ENCODE data around the gene KCNJ4.
"Not testable (repeated sequence)": the region's sequence is repeated elsewhere in the genome, so short reads cannot be mapped to it uniquely, and the experiment has no call there.

The KCNJ4 gene

DNA sequence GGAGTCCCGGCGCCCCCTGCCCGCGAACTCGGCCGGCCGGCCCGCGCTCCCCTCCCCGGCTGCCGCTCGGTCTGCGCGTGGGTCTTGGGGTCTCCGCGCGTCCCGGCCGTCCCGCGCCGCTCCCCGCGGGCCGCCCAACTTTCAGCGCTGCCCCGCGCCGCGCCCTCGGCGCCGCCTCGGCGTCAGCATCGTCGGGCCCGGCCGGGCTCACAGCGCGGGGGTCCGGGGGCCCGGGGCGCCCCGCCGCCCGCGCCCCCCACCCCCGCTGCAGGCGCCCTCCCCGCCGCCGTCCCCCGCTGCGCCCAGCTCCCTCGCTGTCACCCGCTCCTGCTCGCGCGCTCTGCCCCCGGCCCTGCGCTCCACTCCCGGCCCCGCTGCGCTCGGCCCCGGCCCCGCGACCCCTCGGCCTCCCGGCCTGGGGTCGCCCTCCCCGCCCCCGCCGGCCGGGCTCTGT is at the start of gene KCNJ4:
KCNJ4 (minus strand) TSS at position 124 of the 454 bp plus-strand sequence. CDS start 27,067 bp downstream, outside the sequence.
- DNase-seq: no peak

DNA sequence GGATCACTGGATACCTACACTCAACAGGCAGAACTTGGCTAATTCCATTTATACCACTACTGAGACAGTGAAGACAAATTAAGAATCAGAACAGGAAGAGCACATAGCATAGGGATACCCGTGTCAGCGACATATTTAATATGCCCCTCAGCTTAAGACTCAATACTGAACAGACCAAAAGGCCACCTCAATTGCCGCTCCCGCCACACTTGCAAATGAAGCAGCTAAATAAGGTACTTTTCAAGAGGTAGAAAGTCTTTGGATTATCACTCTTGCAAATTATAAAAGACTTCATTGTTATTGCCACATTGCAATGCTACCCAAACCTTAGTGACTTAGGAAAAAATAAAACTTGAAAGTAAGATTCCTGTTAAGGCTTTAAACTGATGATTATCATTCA is 48.0 kb upstream of the KCNJ4 start:
- DNase-seq: no peak

DNA sequence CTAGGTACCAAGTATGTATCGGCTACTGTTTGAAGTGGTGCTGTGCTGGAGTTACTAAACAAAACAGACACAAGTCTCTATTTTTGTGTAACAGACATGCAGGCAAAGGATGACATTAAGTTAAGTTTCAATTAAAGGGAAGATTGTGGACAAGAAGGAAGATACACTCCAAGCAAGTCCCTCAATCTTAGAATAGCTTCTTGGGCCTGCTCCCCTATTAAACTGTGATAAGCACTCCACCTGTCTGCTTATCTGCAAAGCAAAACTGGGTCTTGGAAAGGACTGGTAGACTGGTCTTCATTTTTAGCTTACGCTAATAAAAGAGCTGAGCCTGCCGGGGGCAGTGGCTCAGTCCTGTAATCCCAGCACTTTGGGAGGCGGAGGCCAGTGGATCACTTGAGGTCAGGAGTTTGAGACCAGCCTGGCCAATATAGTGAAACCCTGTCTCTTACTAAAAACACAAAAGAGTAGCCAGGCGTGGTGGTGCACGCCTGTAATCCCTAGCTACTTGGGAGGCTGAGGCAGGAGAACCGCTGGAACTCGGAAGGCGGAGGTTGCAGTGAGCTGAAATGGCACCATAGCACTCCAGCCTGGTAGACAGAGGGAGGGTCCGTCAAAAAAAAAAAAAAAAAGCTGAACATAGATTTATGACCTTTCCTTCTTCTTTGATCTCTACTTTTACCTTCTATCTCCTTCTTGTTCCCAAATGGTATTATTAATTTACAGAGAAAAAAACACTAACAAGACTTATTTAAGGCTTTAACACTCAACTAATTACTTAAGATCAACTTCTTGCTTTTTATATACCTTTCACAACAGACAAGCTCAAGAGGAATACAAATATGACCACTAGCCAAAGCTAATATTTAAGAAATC is 47.0 kb upstream of the KCNJ4 start:
- DNase-seq: no peak

DNA sequence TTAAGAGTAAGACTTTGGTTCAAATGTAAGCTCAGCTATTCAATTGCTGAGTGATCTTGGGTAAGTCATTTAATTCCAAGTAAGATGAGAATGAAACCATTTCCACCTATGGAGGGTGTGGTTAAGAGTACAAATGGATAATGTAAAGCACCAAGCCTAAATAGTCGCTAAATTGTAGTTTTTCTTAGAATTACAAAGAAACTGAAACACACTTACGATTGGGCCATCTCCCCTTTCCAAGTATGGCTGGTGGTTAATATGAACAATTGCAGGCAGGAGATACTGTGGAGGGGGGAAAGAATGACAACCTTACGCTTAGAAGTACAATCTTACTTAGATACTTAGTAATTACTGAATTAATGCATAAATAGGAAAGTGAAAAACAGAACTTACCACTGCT is 42.9 kb upstream of the KCNJ4 start:
- DNase-seq: no peak

DNA sequence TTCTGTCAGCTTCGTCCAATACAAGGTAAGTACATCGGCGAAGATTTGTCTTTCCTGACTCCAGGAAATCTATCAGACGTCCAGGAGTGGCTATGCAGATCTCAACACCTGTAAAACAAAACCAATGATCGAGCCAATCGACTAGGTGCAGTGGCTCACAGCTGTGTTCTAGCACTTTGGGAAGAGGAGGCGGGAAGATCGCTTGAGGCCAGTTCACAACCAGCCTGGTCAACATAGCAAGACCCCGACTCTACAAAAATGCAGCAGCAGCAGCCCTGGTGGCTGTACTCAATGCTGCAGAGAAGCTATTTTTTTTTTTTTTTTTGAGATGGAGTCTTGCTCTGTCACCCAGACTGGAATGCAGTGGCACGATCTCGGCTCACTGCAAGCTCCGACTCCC is 39.9 kb upstream of the KCNJ4 start:
- no peak for DNase-seq

DNA sequence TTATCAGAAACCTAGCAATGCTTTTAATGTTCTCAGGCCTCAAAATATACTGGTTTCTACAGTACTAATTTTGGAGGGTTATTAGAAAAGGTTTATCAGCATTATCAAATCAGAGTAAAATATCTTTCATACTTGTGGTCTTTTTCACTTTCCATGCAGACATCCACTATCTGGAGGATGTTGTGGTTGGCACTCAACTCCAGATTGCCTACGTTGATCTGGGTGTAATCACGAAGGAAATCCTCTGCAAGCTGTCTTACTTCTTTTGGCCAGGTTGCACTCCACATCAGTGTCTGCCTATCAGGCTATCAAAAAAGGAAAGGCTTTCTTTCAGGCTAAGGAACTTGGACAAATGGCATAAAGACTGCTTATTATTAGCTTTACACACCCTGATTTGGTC is 39.5 kb upstream of the KCNJ4 start:
- DNase-seq: peak; percentile 55

DNA sequence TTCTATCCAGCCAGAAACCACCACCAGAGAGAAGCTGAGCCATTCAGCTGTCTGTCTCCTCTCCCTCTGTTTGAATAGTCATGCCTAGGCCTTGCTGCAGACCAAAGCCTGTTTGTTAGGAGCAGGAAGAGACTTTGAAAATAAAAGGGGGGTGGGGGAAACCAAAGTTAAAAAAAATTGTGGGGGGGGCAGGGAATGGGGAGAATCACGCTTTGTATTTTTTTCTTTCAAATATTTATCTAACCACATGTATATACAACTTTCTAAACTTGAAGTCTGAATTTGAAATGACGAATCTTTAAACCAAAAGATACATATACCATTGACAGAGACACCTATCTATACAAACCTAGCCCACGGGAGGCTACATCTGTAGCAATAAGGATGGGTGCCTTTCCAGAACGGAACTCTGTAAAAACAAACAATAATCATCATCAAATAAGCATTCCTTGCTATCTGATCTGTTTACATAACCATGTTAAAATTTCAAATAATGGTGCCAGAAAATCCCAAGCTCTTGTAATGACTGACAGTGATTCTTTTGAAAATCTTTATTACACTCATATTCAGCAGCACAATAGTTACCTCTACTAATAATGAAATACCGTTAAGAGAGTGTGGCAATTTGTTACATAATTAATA is 36.8 kb upstream of the KCNJ4 start:
- DNase-seq: no peak

DNA sequence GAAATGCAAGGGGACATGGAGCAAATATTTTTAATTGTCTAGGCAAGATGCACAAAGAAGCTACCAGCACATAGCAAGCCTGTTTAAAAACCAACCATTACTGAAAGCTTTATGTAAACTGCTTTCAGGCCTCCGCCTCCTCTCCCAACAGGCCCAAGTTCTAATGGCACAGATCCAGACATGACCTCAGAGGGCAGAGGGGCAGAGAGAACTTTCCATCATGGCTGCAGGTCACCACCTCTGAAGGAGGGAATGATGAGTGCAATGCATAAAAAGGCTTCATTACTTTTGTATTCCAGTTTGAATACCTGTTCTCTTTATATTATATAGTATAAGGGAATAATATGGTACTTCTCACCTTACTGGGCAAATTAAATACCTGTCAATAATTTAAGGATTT is 35.9 kb upstream of the KCNJ4 start:
- DNase-seq: no peak

DNA sequence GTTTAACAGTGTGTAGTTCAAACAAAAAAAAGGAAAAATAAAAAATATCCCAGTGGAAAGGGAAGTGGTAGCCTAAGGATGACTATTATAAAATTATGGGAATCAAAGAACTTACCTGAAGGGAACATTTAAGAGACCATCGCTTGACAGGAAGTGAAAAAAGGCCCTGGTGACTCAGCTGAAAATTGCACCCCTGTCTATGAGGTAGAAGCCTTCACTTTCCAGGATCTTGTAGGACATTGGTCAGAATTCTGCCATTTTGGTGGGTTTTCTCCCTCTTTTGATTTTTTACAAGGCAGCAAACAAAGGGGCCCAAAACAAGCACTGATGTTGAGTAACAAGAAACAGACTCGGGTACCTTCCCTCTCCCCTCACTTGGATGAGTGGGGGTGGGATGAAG is 35.5 kb upstream of the KCNJ4 start:
- DNase-seq: no peak

DNA sequence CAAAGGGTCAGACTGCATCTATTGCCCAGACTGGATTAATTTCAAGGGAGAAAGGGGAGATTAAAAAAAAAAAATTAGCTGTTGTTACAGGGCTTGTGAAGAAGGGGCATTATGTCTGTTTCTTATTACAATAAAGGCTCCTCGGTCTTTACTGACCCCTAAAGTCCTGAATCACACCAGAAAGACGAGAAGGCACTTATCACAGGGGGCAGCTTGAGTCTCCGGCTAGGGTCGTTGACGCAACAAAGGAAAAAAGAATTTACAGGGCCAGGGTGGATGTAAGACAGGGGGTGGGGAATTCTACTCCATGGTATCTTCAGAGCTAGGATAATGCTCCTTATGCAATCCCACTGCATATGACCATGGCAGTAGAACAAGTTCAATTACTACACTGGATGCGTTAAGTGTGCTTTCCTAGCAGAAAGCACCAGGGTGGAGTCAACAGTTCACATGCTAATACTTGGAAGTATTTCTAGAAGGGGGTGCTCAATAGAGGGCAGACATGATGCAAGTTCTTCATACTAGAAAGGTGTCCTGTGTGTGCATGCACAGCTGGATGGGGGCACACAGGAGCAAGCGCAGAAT is 34.7 kb upstream of the KCNJ4 start:
- no peak for DNase-seq

DNA sequence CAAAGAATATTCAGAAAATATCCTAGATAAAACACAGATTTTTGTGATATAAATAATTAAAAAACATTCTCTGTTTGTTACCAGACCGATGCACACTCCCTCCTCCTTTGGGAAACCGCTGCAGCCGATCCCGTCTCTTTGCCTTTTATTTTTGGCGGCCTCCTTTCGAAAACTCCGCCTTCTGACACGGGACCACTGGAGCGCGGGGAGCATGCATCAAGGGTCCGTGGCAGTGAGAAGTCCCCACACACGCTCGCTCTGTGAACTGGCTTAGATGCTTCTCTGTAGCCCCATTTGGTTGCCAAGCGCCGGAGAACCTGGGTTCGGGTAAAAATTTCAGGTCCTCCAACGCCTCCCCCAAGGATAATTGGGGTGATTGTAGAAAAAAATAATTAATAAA is 34.1 kb upstream of the KCNJ4 start:
- DNase-seq: no peak

DNA sequence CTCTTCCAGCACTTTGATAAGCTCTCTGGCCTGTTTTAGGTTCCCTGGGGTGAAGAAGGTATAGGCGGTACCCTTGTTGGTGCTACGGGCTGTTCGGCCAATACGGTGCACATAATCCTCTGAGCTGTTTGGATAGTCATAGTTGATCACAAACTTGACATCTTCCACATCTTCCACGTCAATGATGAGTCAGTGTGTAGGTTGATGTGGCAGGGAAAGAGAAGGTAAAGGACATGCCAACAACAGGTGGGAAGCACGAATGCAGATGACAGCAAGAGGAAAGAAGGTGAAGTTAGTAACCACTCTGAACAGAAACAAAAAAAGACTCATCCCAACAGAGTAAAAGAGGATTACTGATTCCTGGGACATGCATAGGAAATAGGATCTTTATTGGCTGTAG is 32.9 kb upstream of the KCNJ4 start:
- no peak for DNase-seq

DNA sequence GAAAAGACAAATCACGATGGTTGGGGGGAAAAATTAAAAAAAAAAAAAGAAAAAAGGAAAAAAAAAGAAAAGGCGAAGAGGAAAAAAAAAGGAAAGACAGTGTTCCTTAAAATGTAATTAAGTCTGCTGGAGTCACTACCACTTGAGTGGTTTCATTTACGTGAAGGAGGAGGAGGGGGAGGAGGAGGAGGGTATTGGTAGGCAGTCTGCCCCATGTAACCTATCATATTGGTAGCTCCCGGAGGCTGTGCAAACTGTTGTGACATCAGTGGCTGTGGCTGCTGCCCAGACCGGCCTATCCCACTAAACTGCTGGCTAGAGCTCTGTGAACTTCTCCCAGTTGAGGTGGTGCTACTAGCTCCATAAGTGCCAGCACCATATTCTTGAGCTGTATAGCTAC is 30.8 kb upstream of the KCNJ4 start:
- DNase-seq: no peak

DNA sequence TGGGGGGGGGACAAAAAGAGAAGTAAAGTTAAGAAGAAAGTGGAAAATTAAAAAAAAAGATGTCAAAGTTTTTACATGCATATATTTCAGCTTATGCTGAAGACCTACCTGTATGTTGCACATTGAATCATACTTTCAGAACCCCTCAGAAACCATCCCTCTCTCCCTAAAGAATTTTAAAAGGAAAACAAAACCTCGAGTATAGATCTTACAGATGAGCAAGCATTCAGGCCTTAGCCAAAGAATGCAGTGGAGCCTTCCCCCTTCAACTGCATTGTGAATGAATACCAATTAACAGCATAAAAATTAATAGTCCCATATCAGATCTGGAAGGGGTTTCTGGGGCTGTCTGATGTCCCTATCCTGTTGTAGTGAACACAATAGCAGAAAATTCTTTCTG is 29.2 kb upstream of the KCNJ4 start:
- DNase-seq: no peak

DNA sequence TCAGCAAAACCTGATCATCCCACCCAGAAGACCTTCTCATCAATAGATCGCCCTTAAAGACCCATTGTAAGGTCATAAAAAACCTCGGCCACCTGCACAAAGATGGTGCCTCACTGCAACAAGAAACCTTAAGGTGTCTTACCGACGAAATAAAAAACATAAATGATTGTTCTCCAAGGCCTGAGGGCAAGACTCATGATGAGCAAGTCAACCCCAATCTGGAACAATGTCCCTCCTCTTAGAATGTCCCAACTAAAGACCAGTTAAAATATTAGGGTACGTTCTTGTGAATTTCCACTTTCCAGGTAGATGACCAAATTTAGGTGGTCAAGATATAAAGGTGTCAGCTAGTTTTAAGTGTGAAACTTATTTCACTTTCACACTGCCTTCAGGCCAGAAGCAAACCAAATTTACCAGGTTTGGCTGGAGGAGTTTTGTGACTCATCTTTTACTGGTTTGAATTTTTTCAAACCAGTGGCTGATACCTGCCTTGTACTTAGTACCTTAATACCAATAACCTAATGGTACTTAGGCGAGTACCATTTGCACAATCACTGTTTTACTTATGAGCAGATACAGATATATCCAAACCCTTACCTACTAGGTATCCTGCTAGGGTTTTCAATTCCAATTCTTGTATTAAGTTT is 27.8 kb upstream of the KCNJ4 start:
- DNase-seq: no peak

DNA sequence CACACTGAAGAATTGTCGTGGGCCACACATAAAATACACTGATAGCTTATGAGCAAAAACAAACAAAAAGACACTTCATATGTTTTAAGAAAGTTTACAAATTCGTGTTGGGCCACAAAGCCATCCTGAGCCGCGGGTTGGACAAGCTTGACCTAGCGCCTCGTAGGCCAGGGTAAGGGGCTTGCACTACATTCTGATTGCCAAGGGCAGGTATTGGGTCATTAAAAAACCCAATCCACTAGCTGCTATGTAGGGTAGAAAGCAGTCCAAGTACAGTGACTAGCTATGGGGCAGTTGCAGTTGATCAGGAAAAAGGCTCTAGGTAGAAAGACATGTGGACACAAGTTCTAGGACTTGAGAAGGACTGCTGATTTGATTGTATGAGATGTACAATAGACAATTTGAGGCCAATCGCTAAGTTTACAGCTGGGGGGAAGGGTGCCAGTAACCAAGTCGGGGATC is 26.9 kb upstream of the KCNJ4 start:
- no peak for DNase-seq

DNA sequence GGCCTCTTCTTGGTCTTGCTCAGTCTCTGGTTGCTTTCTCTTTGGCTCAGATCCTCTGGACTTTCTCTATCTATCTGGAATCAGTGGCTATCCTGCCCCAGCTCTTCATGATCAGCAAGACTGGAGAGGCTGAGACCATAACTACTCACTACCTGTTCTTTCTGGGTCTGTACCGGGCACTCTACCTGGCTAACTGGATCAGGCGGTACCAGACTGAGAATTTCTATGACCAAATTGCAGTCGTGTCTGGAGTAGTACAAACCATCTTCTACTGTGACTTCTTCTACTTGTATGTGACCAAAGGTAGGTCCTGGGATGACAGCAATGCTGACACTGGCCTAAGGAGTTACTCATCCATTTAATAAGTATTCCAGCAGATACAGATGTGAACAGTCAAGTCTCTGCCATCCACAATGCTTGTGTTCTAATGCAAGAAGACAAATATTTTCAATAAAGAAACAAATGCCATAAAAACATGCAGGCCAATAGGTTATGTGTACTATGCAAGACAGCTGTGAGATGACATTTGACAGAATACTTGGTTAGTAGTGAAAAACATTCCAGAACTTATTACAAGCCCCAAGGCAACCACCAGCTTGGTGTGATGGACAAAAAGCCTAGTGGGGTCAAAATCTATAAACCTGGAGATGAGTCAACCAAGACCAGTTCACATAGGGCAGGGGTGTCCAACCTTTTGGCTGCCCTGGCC is 26.3 kb upstream of the KCNJ4 start:
- no peak for DNase-seq

DNA sequence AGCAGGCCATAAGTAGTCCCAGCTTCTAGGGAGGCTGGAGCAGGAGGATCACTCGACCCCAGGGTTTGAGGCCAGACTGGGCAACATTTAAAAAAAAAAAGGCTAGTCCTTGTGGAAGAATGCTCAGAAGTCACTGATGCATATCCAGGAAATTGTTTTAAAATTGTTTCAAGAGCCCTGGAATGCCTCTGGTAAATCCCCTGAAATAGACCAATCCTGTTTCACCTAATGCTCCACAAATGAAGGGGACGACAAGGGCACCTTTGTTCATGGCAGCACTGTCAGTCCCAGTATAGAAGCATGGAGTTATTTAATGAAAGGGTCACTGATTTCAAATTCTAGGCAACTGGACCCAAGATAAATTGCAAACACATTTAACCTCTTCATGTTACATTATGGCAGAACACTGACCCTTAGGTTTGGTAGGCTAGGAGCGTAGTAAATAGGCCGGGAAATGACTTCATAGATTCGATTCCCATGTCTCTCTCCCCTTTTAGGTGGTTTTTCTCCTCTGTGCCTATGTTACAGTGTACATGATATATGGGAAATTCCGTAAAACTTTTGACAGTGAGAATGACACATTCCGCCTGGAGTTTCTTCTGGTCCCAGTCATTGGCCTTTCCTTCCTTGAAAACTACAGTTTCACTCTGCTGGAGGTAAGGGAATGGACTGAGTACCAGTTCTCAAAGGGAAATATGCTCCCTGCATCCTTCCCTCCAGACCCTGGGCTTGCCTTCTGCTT is 24.3 kb upstream of the KCNJ4 start:
- no peak for DNase-seq

DNA sequence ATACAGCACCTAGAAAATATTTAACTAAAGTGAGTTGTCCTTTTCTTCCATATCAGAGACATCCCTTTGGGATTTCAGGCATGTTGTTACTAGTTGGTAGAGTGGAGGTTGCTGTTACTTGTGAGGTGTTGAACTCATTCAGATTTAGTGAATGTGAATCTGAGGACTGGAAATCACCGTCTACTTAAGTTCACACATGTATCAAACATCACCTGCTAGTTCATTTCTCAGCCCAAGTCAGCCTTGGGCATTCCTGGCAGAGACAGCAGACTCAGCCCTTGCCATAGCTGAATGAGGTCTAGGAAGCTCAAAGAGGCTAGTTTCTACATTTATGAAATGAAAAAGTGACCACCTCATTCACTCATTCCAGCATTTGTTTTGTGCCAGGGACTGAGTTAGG is 22.6 kb upstream of the KCNJ4 start:
- DNase-seq: no peak

DNA sequence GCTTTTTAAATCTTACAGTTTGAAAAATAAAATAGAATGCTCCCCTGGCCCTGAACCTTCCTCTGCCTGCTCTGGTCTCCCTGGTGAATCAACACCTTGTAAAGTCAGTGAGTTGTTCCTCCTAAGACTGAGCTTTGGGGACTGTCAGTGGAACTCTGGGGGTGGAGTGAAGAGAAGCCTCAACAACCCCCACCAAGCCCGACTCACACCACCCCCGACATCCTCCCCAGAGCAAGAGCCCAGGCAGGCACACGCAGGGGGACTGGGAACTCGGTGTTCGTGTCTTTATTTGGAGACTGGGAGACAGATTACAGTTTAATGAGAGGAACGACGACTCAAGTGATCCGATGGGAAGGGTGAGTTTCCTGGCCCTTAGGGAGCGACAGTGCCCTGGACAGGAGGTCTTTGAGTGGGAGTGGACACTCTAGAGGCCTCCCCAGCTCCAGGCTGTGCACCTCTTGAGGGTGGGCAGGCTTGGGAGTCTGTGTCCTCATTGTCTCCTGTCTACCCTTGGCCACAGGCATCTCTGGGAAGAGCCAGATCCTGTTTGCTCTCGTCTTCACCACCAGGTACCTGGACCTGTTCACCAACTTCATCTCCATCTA is 19.1 kb upstream of the KCNJ4 start:
- no peak for DNase-seq

DNA sequence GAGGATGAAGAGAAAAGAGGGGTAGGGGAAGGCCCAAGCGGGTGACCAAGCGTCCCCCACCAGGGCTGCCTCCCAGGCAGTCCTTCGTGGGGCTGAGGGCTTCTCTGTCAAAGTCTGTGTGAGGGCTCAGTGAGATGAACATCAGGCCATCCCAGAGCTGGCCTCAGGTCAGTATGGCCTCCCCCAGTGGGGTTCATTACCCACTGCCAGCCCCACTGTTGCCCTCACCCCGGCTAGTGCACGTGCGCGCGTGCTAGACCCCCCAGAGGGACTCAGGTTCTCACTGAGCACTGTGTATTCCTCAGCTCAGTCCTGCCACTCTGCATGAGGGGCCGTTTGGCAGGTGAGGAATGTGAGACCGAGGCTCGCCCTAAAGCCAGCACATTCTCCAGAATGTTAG is 16.2 kb upstream of the KCNJ4 start:
- DNase-seq: no peak

DNA sequence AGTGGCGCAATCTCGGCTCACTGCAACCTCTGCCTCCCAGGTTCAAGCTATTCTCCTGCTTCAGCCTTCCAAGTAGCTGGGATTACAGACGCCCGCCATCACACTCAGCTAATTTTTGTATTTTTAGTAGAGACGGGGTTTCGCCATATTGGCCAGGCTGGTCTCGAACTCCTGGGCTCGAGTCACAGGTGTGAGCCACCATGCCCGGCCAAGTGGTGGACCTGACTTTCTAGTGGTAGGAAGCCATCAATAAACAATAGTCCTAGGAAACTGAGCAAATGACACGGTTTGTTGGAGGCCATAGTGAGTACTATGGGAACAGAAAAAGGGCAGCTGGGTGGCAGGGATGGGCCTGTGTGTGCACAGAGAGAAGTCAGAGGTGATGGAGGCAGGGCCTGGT is 15.2 kb upstream of the KCNJ4 start:
- not testable (repeated sequence) for DNase-seq

Measured in fibroblast of skin of right biceps (primary cell).